ENCODE results near the gene GADL1.

Gene GADL1

DNA sequence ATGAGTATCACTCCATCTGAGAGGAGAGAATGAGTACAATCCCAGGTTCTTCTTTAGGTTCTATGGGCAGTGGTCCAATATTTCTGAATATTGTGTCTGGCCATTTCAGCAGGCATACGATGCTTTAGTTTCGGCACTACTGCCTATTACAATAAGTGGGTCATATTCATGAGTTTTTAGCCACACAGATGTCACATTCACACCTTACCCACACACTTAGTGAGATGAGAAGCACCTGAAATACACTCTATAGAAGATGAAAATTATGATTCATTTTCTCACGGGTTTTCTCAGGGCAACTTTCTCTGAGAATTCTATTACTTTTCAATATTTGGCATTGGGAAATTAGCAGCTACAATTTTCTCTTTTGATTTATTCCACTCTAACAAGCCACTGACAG lies 155.9 kb downstream of the GADL1 start:
- H3K4me3 ChIP-seq (ENCODE audit: low read depth, low read length): no peak overlapping the region
- no peak for DNase-seq (ENCODE audit: low read depth)
- in situ Hi-C loops (cut with HindIII; ENCODE audit: low sequenced_read_pairs): no loop called here
- TF ChIP-seq, protein P1, sequence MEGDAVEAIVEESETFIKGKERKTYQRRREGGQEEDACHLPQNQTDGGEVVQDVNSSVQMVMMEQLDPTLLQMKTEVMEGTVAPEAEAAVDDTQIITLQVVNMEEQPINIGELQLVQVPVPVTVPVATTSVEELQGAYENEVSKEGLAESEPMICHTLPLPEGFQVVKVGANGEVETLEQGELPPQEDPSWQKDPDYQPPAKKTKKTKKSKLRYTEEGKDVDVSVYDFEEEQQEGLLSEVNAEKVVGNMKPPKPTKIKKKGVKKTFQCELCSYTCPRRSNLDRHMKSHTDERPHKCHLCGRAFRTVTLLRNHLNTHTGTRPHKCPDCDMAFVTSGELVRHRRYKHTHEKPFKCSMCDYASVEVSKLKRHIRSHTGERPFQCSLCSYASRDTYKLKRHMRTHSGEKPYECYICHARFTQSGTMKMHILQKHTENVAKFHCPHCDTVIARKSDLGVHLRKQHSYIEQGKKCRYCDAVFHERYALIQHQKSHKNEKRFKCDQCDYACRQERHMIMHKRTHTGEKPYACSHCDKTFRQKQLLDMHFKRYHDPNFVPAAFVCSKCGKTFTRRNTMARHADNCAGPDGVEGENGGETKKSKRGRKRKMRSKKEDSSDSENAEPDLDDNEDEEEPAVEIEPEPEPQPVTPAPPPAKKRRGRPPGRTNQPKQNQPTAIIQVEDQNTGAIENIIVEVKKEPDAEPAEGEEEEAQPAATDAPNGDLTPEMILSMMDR (IDR thresholded peaks at IDR 0.05; ENCODE audit: low read depth, low read length, missing control alignments): no peak

DNA sequence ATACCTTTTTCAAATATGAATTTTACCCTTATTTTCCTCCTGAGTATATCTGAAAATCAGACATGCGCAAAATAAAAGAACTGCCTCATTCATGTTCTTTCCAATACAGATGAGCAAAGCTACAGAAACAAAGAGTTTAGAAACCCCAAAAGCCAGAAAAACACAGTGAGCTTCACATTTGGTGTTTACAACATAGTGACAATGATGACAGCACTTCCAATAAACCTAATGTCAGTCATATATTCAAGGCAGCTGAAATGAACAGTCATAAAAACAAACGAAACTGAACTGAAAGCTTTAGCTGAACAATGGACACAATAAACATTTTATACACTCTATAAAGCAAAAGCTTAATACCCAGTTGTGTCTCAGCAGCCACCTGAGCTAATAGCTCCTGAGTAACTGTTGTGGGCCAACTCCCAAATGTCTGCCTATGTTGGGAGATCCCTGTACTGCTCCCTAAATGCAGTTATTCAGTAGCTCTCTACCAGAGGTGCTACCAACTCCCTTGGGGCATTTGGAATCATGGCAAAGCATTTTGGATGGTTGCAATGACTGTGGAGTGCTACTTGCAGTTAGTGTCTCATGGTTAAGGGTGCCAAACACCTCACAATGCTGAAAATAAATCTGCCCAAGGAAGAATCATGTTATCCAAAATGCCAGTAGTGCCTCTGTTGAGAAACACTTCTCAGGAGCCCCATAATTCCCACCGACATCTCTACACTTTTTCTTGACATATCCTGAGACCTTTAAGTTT lies 156.5 kb downstream of the GADL1 start:
- DNase-seq (ENCODE audit: low read depth): no peak
- in situ Hi-C loops (cut with HindIII; ENCODE audit: low sequenced_read_pairs): no loop called here
- TF ChIP-seq, protein P1 (IDR thresholded peaks at IDR 0.05; ENCODE audit: low read depth, low read length, missing control alignments): no peak

DNA sequence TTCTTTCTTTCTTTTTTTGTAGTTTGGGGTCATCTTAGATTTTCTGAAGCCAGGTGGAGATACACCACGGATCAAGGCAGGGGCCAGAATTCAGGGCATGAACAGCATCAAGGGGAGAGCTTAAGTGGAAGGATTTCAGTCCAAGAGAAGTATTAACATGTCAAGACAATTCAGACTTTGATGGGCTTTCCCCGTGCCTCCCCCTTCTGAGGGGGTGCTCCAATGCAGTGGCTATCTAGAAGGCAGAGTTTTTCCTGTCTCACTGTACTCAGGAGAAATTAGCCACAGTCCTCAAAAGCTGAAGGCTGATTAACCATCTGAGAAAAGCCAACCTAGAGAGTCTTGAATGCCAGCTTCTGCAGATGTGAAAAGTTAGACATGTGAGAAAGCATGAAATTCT lies 160.8 kb downstream of the GADL1 start:
- no peak for DNase-seq (ENCODE audit: low read depth)
- H3K4me3 ChIP-seq (ENCODE audit: low read depth, low read length): no peak overlapping the region
- TF ChIP-seq, protein P1 (IDR thresholded peaks at IDR 0.05; ENCODE audit: low read depth, low read length, missing control alignments): no peak
- in situ Hi-C loops (cut with HindIII; ENCODE audit: low sequenced_read_pairs): no loop called here

More for the DNA sequence above, 156.5 kb downstream of the GADL1 start:
- H3K4me3 ChIP-seq (ENCODE audit: low read depth, low read length): no peak overlapping the region

DNA sequence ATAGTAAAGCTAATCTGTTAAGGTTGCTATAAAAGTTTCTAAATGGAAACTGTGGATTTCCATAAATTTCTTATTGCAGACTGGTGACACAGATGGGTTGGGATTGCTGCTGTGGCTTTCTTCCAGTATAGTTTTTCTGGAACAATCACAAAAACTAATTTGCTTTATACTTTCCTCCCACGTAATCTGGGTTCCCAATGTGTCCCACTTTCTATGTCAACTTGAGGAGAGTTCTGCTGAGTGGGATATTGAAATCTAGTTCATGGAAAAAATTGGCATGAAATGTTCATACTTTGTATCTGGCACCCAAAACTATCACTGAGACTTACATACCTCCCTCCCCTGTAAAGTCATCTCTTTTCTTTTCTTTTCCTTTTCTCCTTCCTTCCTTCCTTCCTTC lies 161.3 kb downstream of the GADL1 start:
- no peak for DNase-seq (ENCODE audit: low read depth)
- TF ChIP-seq, protein P1 (IDR thresholded peaks at IDR 0.05; ENCODE audit: low read depth, low read length, missing control alignments): no peak
- H3K4me3 ChIP-seq (ENCODE audit: low read depth, low read length): no peak overlapping the region
- in situ Hi-C loops (cut with HindIII; ENCODE audit: low sequenced_read_pairs): no loop called here

DNA sequence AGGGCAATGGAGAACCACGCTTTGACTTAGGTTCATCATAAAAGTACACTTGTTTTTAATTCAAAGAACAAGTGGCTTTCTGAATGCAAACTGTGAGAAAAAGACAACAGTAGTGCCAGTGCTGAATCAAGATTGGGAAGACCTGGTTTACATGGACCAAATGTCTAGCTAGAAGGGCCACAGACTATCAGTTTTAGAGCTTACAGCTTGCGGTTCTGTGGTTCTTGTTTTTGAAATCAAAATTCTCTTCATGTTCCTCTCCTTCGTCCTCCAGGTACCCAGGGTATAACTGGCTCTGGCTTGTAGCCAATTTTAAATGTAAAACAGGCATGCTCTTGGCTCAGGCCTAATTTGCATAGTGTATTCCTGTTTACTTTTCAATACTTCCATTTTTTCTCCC lies 163.5 kb downstream of the GADL1 start:
- in situ Hi-C loops (cut with HindIII; ENCODE audit: low sequenced_read_pairs): no loop called here
- no peak for DNase-seq (ENCODE audit: low read depth)
- TF ChIP-seq, protein P1 (IDR thresholded peaks at IDR 0.05; ENCODE audit: low read depth, low read length, missing control alignments): no peak

DNA sequence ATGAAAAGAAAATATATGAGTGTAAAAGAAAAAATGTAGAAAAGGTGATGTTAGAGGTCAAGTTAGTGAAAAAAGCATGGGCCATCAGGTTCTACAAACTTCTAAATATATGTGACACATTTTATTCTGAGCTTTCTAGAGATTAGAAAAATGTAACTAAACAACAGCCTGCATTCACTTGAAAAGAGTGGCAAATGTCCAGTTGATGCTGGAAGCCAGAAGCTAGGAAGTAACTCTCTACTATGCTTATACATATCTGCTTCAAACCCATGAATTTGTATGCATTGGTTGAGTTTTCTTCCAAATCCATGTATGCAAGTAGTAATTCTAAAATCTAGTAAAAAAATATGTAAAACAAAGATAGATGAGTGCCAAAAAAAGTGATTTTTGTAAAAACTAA lies 164.5 kb downstream of the GADL1 start:
- in situ Hi-C loops (cut with HindIII; ENCODE audit: low sequenced_read_pairs): no loop called here
- DNase-seq (ENCODE audit: low read depth): no peak
- no peak overlapping the region for H3K4me3 ChIP-seq (ENCODE audit: low read depth, low read length)
- TF ChIP-seq, protein P1 (IDR thresholded peaks at IDR 0.05; ENCODE audit: low read depth, low read length, missing control alignments): no peak

More for the DNA sequence above, 163.5 kb downstream of the GADL1 start:
- H3K4me3 ChIP-seq (ENCODE audit: low read depth, low read length): no peak overlapping the region
